ENCODE results near the gene LZTR1.
"Not testable (repeated sequence)": the region's sequence is repeated elsewhere in the genome, so short reads cannot be mapped to it uniquely, and the experiment has no call there.

Gene LZTR1

GRCh38 chr22:20996598-20997535 lies 14.8 kb downstream of the LZTR1 start:
- DNase-seq (ENCODE audit: low read depth): no peak

- no peak for DNase-seq (ENCODE audit: low read depth)
Observed at GRCh38 chr22:20997536-20998257, 15.6 kb downstream of the LZTR1 start.

- no peak for DNase-seq (ENCODE audit: low read depth)
Observed at GRCh38 chr22:20998411-20999336, 16.6 kb downstream of the LZTR1 start.

GRCh38 chr22:20999350-21000206 lies 17.5 kb downstream of the LZTR1 start:
- DNase-seq (ENCODE audit: low read depth): no peak

- no peak for DNase-seq (ENCODE audit: low read depth)
Observed at GRCh38 chr22:21000207-21000986, 18.3 kb downstream of the LZTR1 start.

- no peak for DNase-seq (ENCODE audit: low read depth)
Observed at GRCh38 chr22:21000987-21001600, 19.0 kb downstream of the LZTR1 start.

- DNase-seq (ENCODE audit: low read depth): peak; percentile 50
Observed at GRCh38 chr22:21001601-21002325, 19.7 kb downstream of the LZTR1 start, which contains the start of gene THAP7. TSS of gene THAP7 (minus strand) at chr22:21002118. CDS start at chr22:21001911, 207 bp downstream.

- DNase-seq (ENCODE audit: low read depth): no peak
Observed at GRCh38 chr22:21003782-21004181, 21.7 kb downstream of the LZTR1 start.

- DNase-seq (ENCODE audit: low read depth): not testable (repeated sequence)
Observed at GRCh38 chr22:21009208-21009607, 27.1 kb downstream of the LZTR1 start.

- DNase-seq (ENCODE audit: low read depth): no peak
Observed at GRCh38 chr22:21009638-21010425, 27.7 kb downstream of the LZTR1 start.

GRCh38 chr22:21010426-21011113 lies 28.5 kb downstream of the LZTR1 start:
- DNase-seq (ENCODE audit: low read depth): no peak

GRCh38 chr22:21012446-21013407 lies 30.6 kb downstream of the LZTR1 start:
- DNase-seq (ENCODE audit: low read depth): no peak

GRCh38 chr22:21013657-21014201 lies 31.6 kb downstream of the LZTR1 start:
- no peak for DNase-seq (ENCODE audit: low read depth)

GRCh38 chr22:21014202-21014725 lies 32.2 kb downstream of the LZTR1 start:
- DNase-seq (ENCODE audit: low read depth): peak; percentile 40

GRCh38 chr22:21014726-21015465 lies 32.8 kb downstream of the LZTR1 start, which contains the start of gene P2RX6:
TSS of gene P2RX6 (plus strand) at chr22:21015165. CDS start at chr22:21015175, 10 bp downstream.
- no peak for DNase-seq (ENCODE audit: low read depth)
